ENCODE data around the gene ATXN7.

DNA sequence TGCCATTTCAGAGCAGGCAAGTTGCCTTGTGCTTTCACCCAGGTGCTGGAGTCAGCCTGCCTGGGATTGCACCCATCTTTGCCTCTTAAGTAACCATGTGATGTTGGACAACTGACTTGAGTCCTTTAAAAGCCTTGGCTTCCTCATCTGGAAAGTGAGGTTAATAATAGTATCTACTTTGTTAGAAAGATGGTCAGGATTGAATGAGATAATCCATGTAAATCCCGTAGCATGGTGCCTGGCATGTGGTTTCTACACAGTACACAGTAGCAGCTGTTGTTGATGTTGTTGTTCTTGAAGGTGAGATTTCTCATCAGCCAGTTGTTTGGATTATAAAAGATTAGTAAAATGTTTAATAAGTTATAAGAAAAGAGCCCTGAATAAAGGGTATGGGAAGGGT lies 110.8 kb downstream of the ATXN7 start:
- TF ChIP-seq EGR1 (IDR thresholded peaks at IDR 0.05; ENCODE audit: low read depth in 2 of 2) (no peak), NR2F2 (IDR thresholded peaks at IDR 0.05) (no peak), RXRA (IDR thresholded peaks at IDR 0.05) (no peak), SP1 (IDR thresholded peaks at IDR 0.05) (no peak), TAF1 (conservative IDR thresholded peaks at IDR 0.05) (no peak), RAD21 (IDR thresholded peaks at IDR 0.05) (no peak), JUND (IDR thresholded peaks at IDR 0.05) (no peak)
- TF ChIP-seq, protein P1, sequence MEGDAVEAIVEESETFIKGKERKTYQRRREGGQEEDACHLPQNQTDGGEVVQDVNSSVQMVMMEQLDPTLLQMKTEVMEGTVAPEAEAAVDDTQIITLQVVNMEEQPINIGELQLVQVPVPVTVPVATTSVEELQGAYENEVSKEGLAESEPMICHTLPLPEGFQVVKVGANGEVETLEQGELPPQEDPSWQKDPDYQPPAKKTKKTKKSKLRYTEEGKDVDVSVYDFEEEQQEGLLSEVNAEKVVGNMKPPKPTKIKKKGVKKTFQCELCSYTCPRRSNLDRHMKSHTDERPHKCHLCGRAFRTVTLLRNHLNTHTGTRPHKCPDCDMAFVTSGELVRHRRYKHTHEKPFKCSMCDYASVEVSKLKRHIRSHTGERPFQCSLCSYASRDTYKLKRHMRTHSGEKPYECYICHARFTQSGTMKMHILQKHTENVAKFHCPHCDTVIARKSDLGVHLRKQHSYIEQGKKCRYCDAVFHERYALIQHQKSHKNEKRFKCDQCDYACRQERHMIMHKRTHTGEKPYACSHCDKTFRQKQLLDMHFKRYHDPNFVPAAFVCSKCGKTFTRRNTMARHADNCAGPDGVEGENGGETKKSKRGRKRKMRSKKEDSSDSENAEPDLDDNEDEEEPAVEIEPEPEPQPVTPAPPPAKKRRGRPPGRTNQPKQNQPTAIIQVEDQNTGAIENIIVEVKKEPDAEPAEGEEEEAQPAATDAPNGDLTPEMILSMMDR (IDR thresholded peaks at IDR 0.05; ENCODE audit: low read depth, low read length, missing input control): no peak
- TF ChIP-seq, protein P2, sequence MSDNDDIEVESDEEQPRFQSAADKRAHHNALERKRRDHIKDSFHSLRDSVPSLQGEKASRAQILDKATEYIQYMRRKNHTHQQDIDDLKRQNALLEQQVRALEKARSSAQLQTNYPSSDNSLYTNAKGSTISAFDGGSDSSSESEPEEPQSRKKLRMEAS (IDR thresholded peaks at IDR 0.05): no peak
- TF ChIP-seq, protein P3, sequence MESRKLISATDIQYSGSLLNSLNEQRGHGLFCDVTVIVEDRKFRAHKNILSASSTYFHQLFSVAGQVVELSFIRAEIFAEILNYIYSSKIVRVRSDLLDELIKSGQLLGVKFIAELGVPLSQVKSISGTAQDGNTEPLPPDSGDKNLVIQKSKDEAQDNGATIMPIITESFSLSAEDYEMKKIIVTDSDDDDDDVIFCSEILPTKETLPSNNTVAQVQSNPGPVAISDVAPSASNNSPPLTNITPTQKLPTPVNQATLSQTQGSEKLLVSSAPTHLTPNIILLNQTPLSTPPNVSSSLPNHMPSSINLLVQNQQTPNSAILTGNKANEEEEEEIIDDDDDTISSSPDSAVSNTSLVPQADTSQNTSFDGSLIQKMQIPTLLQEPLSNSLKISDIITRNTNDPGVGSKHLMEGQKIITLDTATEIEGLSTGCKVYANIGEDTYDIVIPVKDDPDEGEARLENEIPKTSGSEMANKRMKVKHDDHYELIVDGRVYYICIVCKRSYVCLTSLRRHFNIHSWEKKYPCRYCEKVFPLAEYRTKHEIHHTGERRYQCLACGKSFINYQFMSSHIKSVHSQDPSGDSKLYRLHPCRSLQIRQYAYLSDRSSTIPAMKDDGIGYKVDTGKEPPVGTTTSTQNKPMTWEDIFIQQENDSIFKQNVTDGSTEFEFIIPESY (IDR thresholded peaks at IDR 0.05): no peak
- TF ChIP-seq, protein P4, sequence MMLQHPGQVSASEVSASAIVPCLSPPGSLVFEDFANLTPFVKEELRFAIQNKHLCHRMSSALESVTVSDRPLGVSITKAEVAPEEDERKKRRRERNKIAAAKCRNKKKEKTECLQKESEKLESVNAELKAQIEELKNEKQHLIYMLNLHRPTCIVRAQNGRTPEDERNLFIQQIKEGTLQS (IDR thresholded peaks at IDR 0.05): no peak

All from liver (tissue), 3 donors.